Neuronal stem cell (in vitro differentiated cells): ENCODE results near the gene IRX3.

Experiments
- DNase-seq: peaks from one replicate; pipeline ENCODE4 v3.0.0-alpha.2; 2013; ENCODE audit warnings: low spot score
- H2AFZ ChIP-seq: one replicate; pipeline ENCODE4 v1.6.1; 2013; ENCODE audit warnings: mild to moderate bottlenecking, low read length, inconsistent platforms
- H2AK5ac ChIP-seq: 2 replicates; pipeline ENCODE4 v1.6.1; 2013; ENCODE audit warnings: low read depth, mild to moderate bottlenecking, inconsistent platforms, low read length, moderate library complexity, mixed read lengths
- H2BK120ac ChIP-seq: 2 replicates; pipeline ENCODE4 v1.6.1; 2013; ENCODE audit warnings: low read depth, mild to moderate bottlenecking, inconsistent platforms, low read length, moderate library complexity, mixed read lengths
- H2BK12ac ChIP-seq: one replicate; pipeline ENCODE4 v1.6.1; 2013; ENCODE audit warnings: low read length, inconsistent platforms
- H2BK15ac ChIP-seq: 2 replicates; pipeline ENCODE4 v1.6.1; 2013; ENCODE audit warnings: mild to moderate bottlenecking, low read length, inconsistent platforms, mixed read lengths
- H2BK5ac ChIP-seq: one replicate; pipeline ENCODE4 v1.6.1; 2013; ENCODE audit warnings: inconsistent platforms, mild to moderate bottlenecking, low read length, moderate library complexity
- H3K14ac ChIP-seq: one replicate; pipeline ENCODE4 v1.6.1; 2013; ENCODE audit warnings: low read length, inconsistent platforms
- H3K18ac ChIP-seq: 2 replicates; pipeline ENCODE4 v1.6.1; 2013; ENCODE audit warnings: low read length, inconsistent platforms
- H3K23ac ChIP-seq: 2 replicates; pipeline ENCODE4 v1.6.1; 2013; ENCODE audit warnings: low read depth, mild to moderate bottlenecking, mixed read lengths, low read length, inconsistent platforms; ENCODE audit not compliant: poor library complexity
- H3K27ac ChIP-seq: replicated peaks from 3 replicates; pipeline ENCODE4 v1.5.1; 2013; ENCODE audit warnings: low read length, inconsistent platforms
- H3K27me3 ChIP-seq, 3 experiments: 2 replicates each; pipeline ENCODE4 v1.6.1; 2013; ENCODE audit warnings: low read length in 3 of 3, mild to moderate bottlenecking in 2 of 3, inconsistent platforms in 1 of 3, low read depth in 1 of 3, mixed read lengths in 1 of 3, moderate library complexity in 1 of 3; ENCODE audit not compliant: control insufficient read depth in 3 of 3, insufficient read depth in 3 of 3
- H3K36me3 ChIP-seq, 2 donors: replicated peaks in 1 of 2; 2 replicates each; pipeline ENCODE4 v1.6.1; 2013; ENCODE audit warnings: low read length in 2 of 2; ENCODE audit not compliant: control insufficient read depth in 2 of 2, insufficient read depth in 2 of 2
- H3K4ac ChIP-seq: 2 replicates; pipeline ENCODE4 v1.6.1; 2013; ENCODE audit warnings: inconsistent platforms, mild to moderate bottlenecking, low read length, moderate library complexity
- H3K4me1 ChIP-seq, 2 donors: 1 replicate in 1 of 2; 2 replicates in 1 of 2; pipeline ENCODE4 v1.6.1; 2013; ENCODE audit warnings: low read length in 2 of 2, low read depth in 1 of 2; ENCODE audit not compliant: control insufficient read depth in 2 of 2, insufficient read depth in 1 of 2
- H3K4me2 ChIP-seq: one replicate; pipeline ENCODE4 v1.6.1; 2013; ENCODE audit warnings: mild to moderate bottlenecking, low read length, inconsistent platforms; ENCODE audit not compliant: insufficient read depth, poor library complexity, severe bottlenecking
- H3K4me3 ChIP-seq, 2 donors: 2 replicates each; pipeline ENCODE4 v1.5.1; 2013; ENCODE audit warnings: low read length in 2 of 2, mild to moderate bottlenecking in 2 of 2, inconsistent platforms in 1 of 2, moderate library complexity in 1 of 2
- H3K79me1 ChIP-seq: one replicate; pipeline ENCODE4 v1.6.1; 2013; ENCODE audit warnings: low read depth, mild to moderate bottlenecking, inconsistent platforms, low read length, moderate library complexity
- H3K9ac ChIP-seq: one replicate; pipeline ENCODE4 v1.6.1; 2013; ENCODE audit warnings: mild to moderate bottlenecking, low read depth, low read length, inconsistent platforms; ENCODE audit not compliant: poor library complexity
- H3K9me3 ChIP-seq, 2 donors: replicated peaks in 1 of 2; 2 replicates each; pipeline versions ENCODE3 to v1.6.1; 2013; ENCODE audit warnings: low read length in 2 of 2, mild to moderate bottlenecking in 2 of 2, inconsistent platforms in 1 of 2, low read depth in 1 of 2, mixed read lengths in 1 of 2, moderate library complexity in 1 of 2; ENCODE audit not compliant: control insufficient read depth in 2 of 2, insufficient read depth in 1 of 2
- H4K8ac ChIP-seq: one replicate; pipeline ENCODE4 v1.6.1; 2013; ENCODE audit warnings: low read depth, mild to moderate bottlenecking, inconsistent platforms, low read length, moderate library complexity
- H4K91ac ChIP-seq: one replicate; pipeline ENCODE4 v1.6.1; 2013; ENCODE audit warnings: low read length, low read depth, mild to moderate bottlenecking, inconsistent platforms; ENCODE audit not compliant: poor library complexity
- WGBS, 2 donors: extraction: QIAGEN DNeasy Blood & Tissue Kit; methylation state at CpG; one replicate each; pipeline ENCODE4 v1.1.7; 2013; ENCODE audit warnings: missing lambda C conversion rate in 2 of 2, mixed read lengths in 1 of 2; ENCODE audit not compliant: insufficient read length in 2 of 2, insufficient replicate concordance in 1 of 2; ENCODE audit errors: extremely low coverage in 2 of 2; 5-methylcytosine and 5-hydroxymethylcytosine counted together

IRX3 gene

DNA sequence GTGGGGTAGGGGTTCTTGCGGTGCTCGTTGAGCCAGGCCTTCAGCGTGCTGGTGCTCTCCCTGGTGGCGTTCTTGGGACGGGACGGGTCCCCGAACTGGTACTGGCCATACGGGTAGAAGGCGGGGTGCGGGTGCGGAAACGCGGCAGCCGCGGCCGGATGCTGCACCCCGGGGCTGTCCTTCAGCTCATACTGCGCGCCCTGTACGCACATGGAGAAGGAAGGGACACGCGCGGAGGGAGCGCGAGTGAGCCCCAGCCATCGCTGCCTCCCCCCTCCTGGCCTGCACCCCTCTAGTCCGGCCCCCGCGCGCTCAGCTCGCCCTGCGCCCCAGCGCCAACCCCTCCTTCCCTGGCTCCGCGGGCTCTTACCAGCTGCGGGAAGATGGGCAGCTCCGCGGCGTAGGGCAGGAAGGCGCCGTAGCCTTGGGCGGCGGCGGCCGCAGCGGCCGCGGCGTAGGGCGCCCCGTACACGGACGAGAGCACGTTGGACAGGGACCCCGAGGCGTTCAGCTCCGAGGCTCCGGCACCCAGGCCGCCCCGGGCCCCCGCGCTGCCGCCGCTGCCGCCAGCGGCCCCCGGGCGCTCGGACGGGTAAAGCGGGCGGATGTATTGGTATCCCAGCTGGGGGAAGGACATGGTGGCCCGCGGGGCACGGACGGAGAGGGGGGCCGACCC lies 1.0 kb downstream of the IRX3 start:
- H3K27ac ChIP-seq = no peak overlapping the region
- DNase-seq = peak; percentile 35
- peaks cover 0 to 83% (median 49%) of the 10 kb centered on the region in 3 experiments for H3K27me3 ChIP-seq

DNA sequence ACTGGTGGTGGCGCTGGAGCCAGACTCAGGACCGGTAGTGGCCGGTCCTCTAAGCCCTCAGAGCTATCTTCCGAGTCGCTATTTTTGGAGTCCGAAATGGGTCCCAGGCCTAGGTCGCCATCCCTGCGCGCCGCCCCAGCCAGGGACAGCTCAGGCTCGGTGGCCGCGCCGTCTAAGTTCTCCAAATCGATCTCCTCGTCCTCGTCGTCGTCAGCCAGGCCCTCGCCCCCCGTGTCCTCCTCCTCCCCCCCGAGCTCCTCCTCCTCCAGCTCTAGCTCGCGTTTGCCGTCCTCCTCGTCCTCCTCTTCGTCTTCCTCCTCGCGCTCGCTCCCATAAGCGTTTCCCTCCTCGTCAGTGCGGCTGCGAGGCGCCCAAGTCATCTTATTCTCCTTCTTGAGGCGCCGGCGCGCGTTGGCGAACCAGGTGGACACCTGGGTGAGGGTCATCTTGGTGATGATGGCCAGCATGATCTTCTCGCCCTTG lies 1.6 kb downstream of the IRX3 start:
- peak overlapping the region; percentile 100 for H3K4me2 ChIP-seq
- peak overlapping the region; percentile 83 for H3K9ac ChIP-seq
- peak overlapping the region; percentile 80 to 93 for H3K4me3 ChIP-seq
- no peak overlapping the region for H2BK5ac ChIP-seq
- H3K36me3 ChIP-seq = peaks cover 0 to 31% of the 10 kb centered on the region in 2 donors
- peaks cover 0 to 83% (median 43%) of the 10 kb centered on the region in 3 experiments for H3K27me3 ChIP-seq
- WGBS, 2 donors = no CpG with 5 or more reads among the region's 42 CpGs
- H4K91ac ChIP-seq = no peak overlapping the region
- peaks cover 2 to 31% of the 10 kb centered on the region in 2 donors for H3K9me3 ChIP-seq
- peak overlapping the region; percentile 93 for H2BK15ac ChIP-seq
- no peak overlapping the region for H3K4ac ChIP-seq
- DNase-seq = no peak
- H2AK5ac ChIP-seq = peak overlapping the region; percentile 72
- no peak overlapping the region for H4K8ac ChIP-seq
- H2BK12ac ChIP-seq = no peak overlapping the region
- H3K4me1 ChIP-seq = peaks cover 8 to 20% of the 10 kb centered on the region in 2 donors
- peak overlapping the region; percentile 87 for H3K18ac ChIP-seq
- peak overlapping the region; percentile 99 for H2AFZ ChIP-seq
- H3K79me1 ChIP-seq = peaks cover 2% of the 10 kb centered on the region
- peak overlapping the region; percentile 85 for H3K23ac ChIP-seq
- H2BK120ac ChIP-seq = no peak overlapping the region
- H3K27ac ChIP-seq = no peak overlapping the region
- H3K14ac ChIP-seq = peak overlapping the region; percentile 63

More for the DNA sequence above, 1.0 kb downstream of the IRX3 start:
- H3K4me2 ChIP-seq = peak overlapping the region; percentile 100
- peaks cover 0 to 31% of the 10 kb centered on the region in 2 donors for H3K36me3 ChIP-seq
- no peak overlapping the region for H2BK5ac ChIP-seq
- H2BK15ac ChIP-seq = peak overlapping the region; percentile 49
- H3K9ac ChIP-seq = peak overlapping the region; percentile 83
- H4K91ac ChIP-seq = no peak overlapping the region
- peak overlapping the region; percentile 95 for H3K18ac ChIP-seq
- no peak overlapping the region for H2BK120ac ChIP-seq
- peak overlapping the region; percentile 94 for H2BK12ac ChIP-seq
- peaks cover 2 to 31% of the 10 kb centered on the region in 2 donors for H3K9me3 ChIP-seq
- peak overlapping the region; percentile 11 for H3K4ac ChIP-seq
- no CpG with 5 or more reads among the region's 77 CpGs for WGBS, 2 donors
- peaks cover 2% of the 10 kb centered on the region for H3K79me1 ChIP-seq
- H3K4me3 ChIP-seq = peak overlapping the region; percentile 80 to 93
- H3K23ac ChIP-seq = peak overlapping the region; percentile 85
- H2AK5ac ChIP-seq = peak overlapping the region; percentile 90
- peak overlapping the region; percentile 99 for H2AFZ ChIP-seq
- H3K4me1 ChIP-seq = peaks cover 8 to 25% of the 10 kb centered on the region in 2 donors
- H4K8ac ChIP-seq = no peak overlapping the region
- peak overlapping the region; percentile 94 for H3K14ac ChIP-seq

DNA sequence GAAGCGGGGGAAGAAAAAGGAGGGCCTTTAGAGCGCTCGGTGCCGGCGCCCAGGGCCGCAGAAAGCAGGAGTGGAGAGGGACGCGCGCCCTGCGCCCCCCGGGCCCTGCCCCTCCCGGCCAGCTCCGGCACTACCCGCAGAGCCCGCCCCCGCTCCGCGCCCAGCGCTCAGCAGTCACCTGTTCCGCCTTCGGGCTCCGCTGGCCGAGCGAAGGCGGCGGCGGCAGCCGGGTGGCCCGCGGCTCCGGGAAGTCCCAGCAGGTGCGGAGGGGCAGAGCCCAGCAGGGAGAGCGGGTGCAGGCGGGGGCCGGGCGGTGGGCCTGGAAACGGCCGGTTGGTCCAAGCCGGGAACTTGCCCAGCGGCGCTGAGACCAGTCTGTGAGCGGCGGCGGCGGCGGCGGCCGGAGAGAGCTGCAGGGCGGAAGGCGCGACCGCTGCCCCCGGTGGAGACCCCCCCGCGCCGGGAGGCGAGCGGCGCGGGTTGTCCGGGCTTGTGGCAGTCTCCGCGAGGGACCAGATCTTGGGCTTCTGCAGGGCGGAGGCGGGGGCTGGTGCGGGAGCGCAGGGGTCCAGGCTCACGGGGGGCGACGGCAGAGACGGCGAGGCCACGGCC lies 2.2 kb downstream of the IRX3 start:
- no peak overlapping the region for H2AFZ ChIP-seq
- no peak overlapping the region for H4K8ac ChIP-seq
- peak overlapping the region; percentile 60 for H3K9ac ChIP-seq
- peak overlapping the region; percentile 82 for H2BK5ac ChIP-seq
- no peak overlapping the region for H3K4ac ChIP-seq
- H3K18ac ChIP-seq = peak overlapping the region; percentile 87
- peak overlapping the region; percentile 49 for H2BK15ac ChIP-seq
- peaks cover 0 to 81% (median 42%) of the 10 kb centered on the region in 3 experiments for H3K27me3 ChIP-seq
- peak overlapping the region; percentile 75 for H2AK5ac ChIP-seq
- peak overlapping the region; percentile 80 to 93 for H3K4me3 ChIP-seq
- no CpG with 5 or more reads among the region's 73 CpGs for WGBS, 2 donors
- peak; percentile 44 for DNase-seq
- no peak overlapping the region for H3K14ac ChIP-seq
- peak overlapping the region; percentile 100 for H3K4me2 ChIP-seq
- H3K27ac ChIP-seq = no peak overlapping the region
- H3K4me1 ChIP-seq = peaks cover 8 to 20% of the 10 kb centered on the region in 2 donors
- H2BK12ac ChIP-seq = no peak overlapping the region
- peak overlapping the region; percentile 85 for H3K23ac ChIP-seq
- H3K36me3 ChIP-seq = peaks cover 0 to 31% of the 10 kb centered on the region in 2 donors
- H4K91ac ChIP-seq = no peak overlapping the region
- peaks cover 2 to 31% of the 10 kb centered on the region in 2 donors for H3K9me3 ChIP-seq
- H3K79me1 ChIP-seq = peaks cover 2% of the 10 kb centered on the region
- no peak overlapping the region for H2BK120ac ChIP-seq
